CD14-positive monocyte (primary cell): ENCODE data around the gene SCARB1. TPM values are rescaled to one million over a fixed set of nuclear protein-coding genes. Genes with fewer than 3 reads are reported as not detected.
A peak's percentile ranks its signal among the peaks of the same experiment; 100 is the strongest.

ENCODE experiments used
- DNase-seq, 3 donors: peaks; one replicate each; pipeline ENCODE4 v3.0.0-alpha.2; 2011 to 2022
- H2AFZ ChIP-seq: 2 replicates; pipeline ENCODE4 v1.6.0; 2012; ENCODE audit warnings: mild to moderate bottlenecking, low read depth, low read length, inconsistent platforms; ENCODE audit not compliant: insufficient read depth, poor library complexity, severe bottlenecking
- H3K27ac ChIP-seq, 2 donors: 1 replicate in 1 of 2; 2 replicates in 1 of 2; pipeline ENCODE4 v1.5.1; 2012 to 2013; ENCODE audit warnings: low read length in 2 of 2, control low read depth in 1 of 2, inconsistent platforms in 1 of 2, low read depth in 1 of 2, mild to moderate bottlenecking in 1 of 2
- H3K27me3 ChIP-seq, 2 donors: one replicate each; pipeline versions ENCODE4 v1.6.0 to v1.6.1; 2011 to 2013; ENCODE audit warnings: low read length in 2 of 2; ENCODE audit not compliant: control insufficient read depth in 2 of 2, insufficient read depth in 2 of 2
- H3K36me3 ChIP-seq, 2 donors: replicated peaks in 1 of 2; 1 replicate in 1 of 2; 2 replicates in 1 of 2; pipeline versions ENCODE4 v1.5.1 to v1.6.1; 2012 to 2013; ENCODE audit warnings: low read length in 2 of 2, control low read depth in 1 of 2, inconsistent platforms in 1 of 2, mild to moderate bottlenecking in 1 of 2; ENCODE audit not compliant: insufficient read depth in 2 of 2, control insufficient read depth in 1 of 2
- H3K4me1 ChIP-seq, 2 donors: 1 replicate in 1 of 2; 2 replicates in 1 of 2; pipeline versions ENCODE4 v1.5.1 to v1.6.1; 2012 to 2013; ENCODE audit warnings: low read length in 2 of 2, control low read depth in 1 of 2, inconsistent platforms in 1 of 2, mild to moderate bottlenecking in 1 of 2, moderate library complexity in 1 of 2; ENCODE audit not compliant: insufficient read depth in 2 of 2, control insufficient read depth in 1 of 2
- H3K4me2 ChIP-seq: replicated peaks from 2 replicates; pipeline ENCODE3; 2012; ENCODE audit warnings: low read length, moderate library complexity, mild to moderate bottlenecking; ENCODE audit not compliant: poor library complexity, severe bottlenecking; ENCODE audit errors: extremely low read depth
- H3K4me3 ChIP-seq, 3 experiments: fragments of 200-600 bp in 1 of 3; sonication (generic) in 1 of 3; replicated peaks in 1 of 3; 1 replicate in 2 of 3; 2 replicates in 1 of 3; pipeline ENCODE4 v1.5.1; 2011 to 2013; ENCODE audit warnings: low read length in 3 of 3, mild to moderate bottlenecking in 3 of 3, control low read depth in 2 of 3, low read depth in 2 of 3, inconsistent platforms in 1 of 3, moderate library complexity in 1 of 3
- H3K79me2 ChIP-seq: 2 replicates; pipeline ENCODE4 v1.6.0; 2012; ENCODE audit warnings: mild to moderate bottlenecking, control low read depth, inconsistent platforms, low read length, moderate library complexity; ENCODE audit not compliant: insufficient read depth
- H3K9ac ChIP-seq: 2 replicates; pipeline ENCODE4 v1.6.0; 2017; ENCODE audit warnings: low read length, mild to moderate bottlenecking; ENCODE audit not compliant: insufficient read depth, poor library complexity, severe bottlenecking
- H3K9me3 ChIP-seq, 2 donors: replicated peaks in 1 of 2; 1 replicate in 1 of 2; 2 replicates in 1 of 2; pipeline versions ENCODE4 v1.5.1 to v1.6.1; 2012 to 2013; ENCODE audit warnings: low read length in 2 of 2, control low read depth in 1 of 2; ENCODE audit not compliant: control insufficient read depth in 1 of 2, insufficient read depth in 1 of 2
- H4K20me1 ChIP-seq: 2 replicates; pipeline ENCODE4 v1.6.0; 2012; ENCODE audit warnings: mild to moderate bottlenecking, low read length, control low read depth, moderate library complexity; ENCODE audit not compliant: insufficient read depth
- H3K27ac Mint-ChIP-seq, 7 donors: one replicate each; pipeline ENCODE4 v1.8.0; 2020; ENCODE audit warnings: mild to moderate bottlenecking in 7 of 7, mixed read lengths in 7 of 7, moderate library complexity in 6 of 7, inconsistent platforms in 2 of 7
- H3K27me3 Mint-ChIP-seq, 3 donors: one replicate each; pipeline ENCODE4 v1.8.0; 2021 to 2022; ENCODE audit warnings: low read depth in 3 of 3, mild to moderate bottlenecking in 3 of 3, mixed read lengths in 3 of 3, moderate library complexity in 3 of 3, inconsistent platforms in 1 of 3
- H3K36me3 Mint-ChIP-seq, 2 donors: one replicate each; pipeline ENCODE4 v1.8.0; 2020; ENCODE audit warnings: mixed read lengths in 2 of 2, inconsistent platforms in 1 of 2, mild to moderate bottlenecking in 1 of 2
- H3K4me1 Mint-ChIP-seq: one replicate; pipeline ENCODE4 v1.8.0; 2020; ENCODE audit warnings: mild to moderate bottlenecking, mixed read lengths
- H3K4me3 Mint-ChIP-seq, 2 donors: one replicate each; pipeline ENCODE4 v1.8.0; 2020; ENCODE audit warnings: mild to moderate bottlenecking in 2 of 2, mixed read lengths in 2 of 2, moderate library complexity in 1 of 2
- H3K9me3 Mint-ChIP-seq, 7 donors: one replicate each; pipeline ENCODE4 v1.8.0; 2020 to 2022; ENCODE audit warnings: mixed read lengths in 7 of 7, mild to moderate bottlenecking in 6 of 7, moderate library complexity in 6 of 7, inconsistent platforms in 2 of 7
- whole genome bisulfite sequencing: methylation state at CpG from one replicate; pipeline ENCODE4 v1.1.5; 2013; ENCODE audit warnings: missing lambda C conversion rate; ENCODE audit not compliant: insufficient coverage; 5-methylcytosine and 5-hydroxymethylcytosine counted together
- intact Hi-C, 2 donors: fragments of 100-400 bp; cut with micrococcal nuclease; formaldehyde crosslinking; loops; one replicate each; pipeline versions ENCODE4 v1.15.0 to v1.15.1; 2023
- polyA plus RNA-seq, 3 donors: library from polyadenylated mRNA; depleted of rRNA in 1 of 3; unstranded in 2 of 3; stranded (reverse) in 1 of 3; fragments of 300-500 nt in 2 of 3; fragments of >200 nt in 1 of 3; fragmentation: Illumina TruSeq in 2 of 3; gene quantifications; 1 replicate in 2 of 3; 2 replicates in 1 of 3; pipeline ENCODE4 v1.2.3, GENCODE V29; 2012 to 2021
- TF ChIP-seq, protein P1 (sequence below): fragments of 200-600 bp; IDR thresholded peaks from one replicate; pipeline ENCODE4 v1.8.0; 2022; ENCODE audit warnings: antibody characterized with exemption, mild to moderate bottlenecking

Gene SCARB1
- polyA plus RNA-seq, 3 donors = 13.1 to 34.3 (median 15.2) TPM

DNA sequence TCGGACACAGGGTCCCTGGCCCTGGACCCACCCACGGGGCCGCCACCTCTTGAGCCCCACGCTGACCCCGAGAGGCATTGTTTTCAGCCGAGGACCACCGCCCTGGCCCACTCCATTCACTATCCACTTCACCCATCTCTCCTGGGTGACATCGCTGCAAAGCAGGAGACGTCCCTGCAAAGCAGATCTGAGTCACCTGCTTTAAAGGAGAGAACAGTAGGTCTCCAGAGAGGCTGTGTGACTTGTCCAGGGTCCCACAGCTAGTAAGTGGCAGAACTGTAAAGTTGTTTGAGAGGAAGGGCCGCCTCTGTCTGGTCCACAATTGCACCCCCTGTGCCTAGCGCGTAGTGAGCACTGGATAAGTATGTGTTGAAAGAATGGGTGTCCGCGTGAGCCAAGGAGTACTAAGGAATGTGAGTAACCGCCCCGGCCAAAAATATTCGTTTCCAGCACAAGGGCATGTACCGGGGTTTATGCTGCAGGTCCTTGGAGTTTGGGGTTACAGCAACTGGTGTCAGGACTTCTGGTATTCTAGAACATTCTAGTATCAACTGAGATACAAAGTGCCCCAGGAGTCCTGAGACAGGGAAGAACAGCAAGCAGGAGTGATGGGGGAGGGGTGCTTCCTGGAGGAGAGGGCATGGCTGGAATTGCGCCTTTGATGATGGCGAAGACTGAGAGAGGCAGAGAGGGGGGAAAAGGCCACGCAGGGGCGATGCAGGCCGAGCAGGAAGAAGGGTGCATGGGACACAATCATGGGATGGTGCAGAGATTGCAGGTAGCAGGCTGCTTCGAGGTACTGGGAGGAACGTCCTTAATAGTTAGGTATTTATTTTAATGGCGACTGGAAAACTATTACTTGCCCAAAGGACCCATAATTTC is 91.1 kb downstream of the SCARB1 start:
- Mint-ChIP-seq H3K4me3 (peak overlapping the region in 1 of 2 donors; percentile 38), H3K36me3 (peaks cover 2 to 3% of the 10 kb centered on the region in 2 donors), H3K27me3 (peaks cover 2 to 15% (median 5%) of the 10 kb centered on the region in 3 donors), H3K27ac (peak overlapping the region in 5 of 7 donors; percentile 16 to 96 (median 72)), H3K9me3 (peaks cover 0 to 3% (median 0%) of the 10 kb centered on the region in 7 donors), H3K4me1 (peaks cover 81% of the 10 kb centered on the region)
- Histone ChIP-seq H3K36me3 (no peaks in the 10 kb centered on the region), H2AFZ (no peak overlapping the region), H4K20me1 (no peaks in the 10 kb centered on the region), H3K79me2 (no peaks in the 10 kb centered on the region), H3K9me3 (no peaks in the 10 kb centered on the region), H3K4me2 (no peak overlapping the region), H3K27me3 (no peaks in the 10 kb centered on the region), H3K27ac (no peak overlapping the region), H3K4me1 (peaks cover 76 to 81% of the 10 kb centered on the region in 2 donors), H3K9ac (no peak overlapping the region), H3K4me3 (no peak overlapping the region)
- TF ChIP-seq, protein P1, sequence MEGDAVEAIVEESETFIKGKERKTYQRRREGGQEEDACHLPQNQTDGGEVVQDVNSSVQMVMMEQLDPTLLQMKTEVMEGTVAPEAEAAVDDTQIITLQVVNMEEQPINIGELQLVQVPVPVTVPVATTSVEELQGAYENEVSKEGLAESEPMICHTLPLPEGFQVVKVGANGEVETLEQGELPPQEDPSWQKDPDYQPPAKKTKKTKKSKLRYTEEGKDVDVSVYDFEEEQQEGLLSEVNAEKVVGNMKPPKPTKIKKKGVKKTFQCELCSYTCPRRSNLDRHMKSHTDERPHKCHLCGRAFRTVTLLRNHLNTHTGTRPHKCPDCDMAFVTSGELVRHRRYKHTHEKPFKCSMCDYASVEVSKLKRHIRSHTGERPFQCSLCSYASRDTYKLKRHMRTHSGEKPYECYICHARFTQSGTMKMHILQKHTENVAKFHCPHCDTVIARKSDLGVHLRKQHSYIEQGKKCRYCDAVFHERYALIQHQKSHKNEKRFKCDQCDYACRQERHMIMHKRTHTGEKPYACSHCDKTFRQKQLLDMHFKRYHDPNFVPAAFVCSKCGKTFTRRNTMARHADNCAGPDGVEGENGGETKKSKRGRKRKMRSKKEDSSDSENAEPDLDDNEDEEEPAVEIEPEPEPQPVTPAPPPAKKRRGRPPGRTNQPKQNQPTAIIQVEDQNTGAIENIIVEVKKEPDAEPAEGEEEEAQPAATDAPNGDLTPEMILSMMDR = no peak
- intact Hi-C loops = loop anchor here (5.0 to 10.0 kb wide), 4 partner anchors 95 to 738 kb away; no protein-coding TSS in a partner anchor
- WGBS = 66% methylated on average over 19 of the region's 26 CpGs
- DNase-seq = no peak

DNA sequence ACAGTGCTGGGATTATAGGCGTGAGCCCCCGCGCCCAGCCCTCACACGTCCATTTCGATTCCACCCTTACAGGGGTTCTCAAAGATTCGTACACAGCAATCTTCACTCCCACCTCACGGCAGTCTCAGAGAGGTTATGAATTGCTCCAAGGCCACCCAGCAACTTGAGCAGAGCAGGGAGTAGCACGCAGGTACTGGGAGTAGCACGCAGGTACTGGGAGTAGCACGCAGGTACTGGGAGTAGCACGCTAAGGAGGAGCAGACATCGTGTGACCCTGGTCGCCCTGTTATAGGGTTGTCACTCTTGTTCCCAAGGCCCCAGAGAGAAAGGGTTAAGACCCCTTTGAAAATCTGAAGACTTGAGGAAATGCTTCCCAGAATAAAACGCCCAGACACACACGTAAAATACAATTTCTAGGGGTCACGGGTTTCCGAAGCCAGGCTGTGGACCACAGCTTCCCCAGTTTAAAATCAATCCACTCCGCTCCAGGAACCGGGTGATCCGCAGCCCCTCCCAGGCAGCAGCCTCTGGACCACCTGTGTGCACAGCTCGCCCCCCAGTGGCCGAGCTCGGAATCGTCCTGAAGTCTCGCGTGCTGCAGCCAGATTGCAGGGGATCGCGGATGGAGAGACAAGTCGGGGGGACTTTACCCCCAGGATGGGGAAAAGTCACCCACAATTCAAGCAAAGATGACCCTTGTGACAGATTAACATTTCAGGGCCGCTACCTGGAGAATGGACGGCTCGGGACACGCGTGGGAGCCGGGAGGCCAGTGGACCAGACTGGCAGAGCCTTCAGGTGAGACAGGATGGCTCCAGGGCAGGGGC is 92.0 kb downstream of the SCARB1 start:
- Histone ChIP-seq H3K4me3 (no peak overlapping the region), H3K9me3 (no peaks in the 10 kb centered on the region), H4K20me1 (no peaks in the 10 kb centered on the region), H3K4me1 (peaks cover 76 to 81% of the 10 kb centered on the region in 2 donors), H2AFZ (no peak overlapping the region), H3K27me3 (no peaks in the 10 kb centered on the region), H3K79me2 (no peaks in the 10 kb centered on the region), H3K9ac (no peak overlapping the region), H3K36me3 (no peaks in the 10 kb centered on the region), H3K27ac (no peak overlapping the region), H3K4me2 (no peak overlapping the region)
- intact Hi-C loops = loop anchor here (5.0 to 10.0 kb wide), 4 partner anchors 96 to 737 kb away; no protein-coding TSS in a partner anchor
- Mint-ChIP-seq H3K9me3 (peaks cover 0 to 3% (median 0%) of the 10 kb centered on the region in 7 donors), H3K36me3 (peaks cover 2 to 3% of the 10 kb centered on the region in 2 donors), H3K4me1 (peaks cover 81% of the 10 kb centered on the region), H3K4me3 (peak overlapping the region in 1 of 2 donors; percentile 71), H3K27me3 (peaks cover 2 to 15% (median 5%) of the 10 kb centered on the region in 3 donors), H3K27ac (peak overlapping the region in 6 of 7 donors; percentile 48 to 87 (median 75))
- DNase-seq = peak; percentile 79 to 87 (median 83)
- WGBS = 28% methylated on average over 33 of the region's 35 CpGs
- TF ChIP-seq, protein P1 = peak; percentile 100
